ENCODE data around the gene OTOF.

DNA sequence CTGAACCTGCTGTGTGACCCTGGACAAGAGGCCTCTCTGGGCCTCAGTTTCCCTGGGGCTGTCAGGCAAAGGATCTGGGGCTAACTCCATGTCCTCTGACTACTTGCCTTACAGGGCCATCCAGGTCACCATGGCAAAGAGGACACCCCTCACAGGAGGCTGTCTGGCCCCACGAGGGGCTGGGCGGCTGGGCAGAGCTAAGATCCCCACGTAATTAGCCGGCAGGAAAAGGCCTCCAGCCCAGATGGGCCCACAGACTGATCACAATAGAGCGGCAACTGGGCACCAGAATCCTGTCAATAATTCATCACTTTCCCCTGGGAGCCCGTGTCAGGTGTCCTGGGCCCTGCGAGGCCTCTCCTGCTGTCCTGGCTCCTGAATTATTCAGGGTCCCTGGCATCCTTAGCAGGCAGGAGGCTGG, 44.8 kb upstream of the OTOF start:
- TF ChIP-seq ZFP1 (CRISPR knock-in tag; IDR thresholded peaks at IDR 0.05) (no peak), RFX1 (IDR thresholded peaks at IDR 0.05) (no peak), ZBTB7A (CRISPR knock-in tag; IDR thresholded peaks at IDR 0.05) (no peak), SMAD3 (CRISPR knock-in tag; IDR thresholded peaks at IDR 0.05) (no peak), POLR2A (IDR thresholded peaks at IDR 0.05; ENCODE audit: insufficient read depth in 1 of 2, low read depth in 2 of 2, low read length in 2 of 2) (no peak), CC2D1A (CRISPR knock-in tag; IDR thresholded peaks at IDR 0.05) (no peak), GABPA (IDR thresholded peaks at IDR 0.05; ENCODE audit: low read depth, low read length) (no peak), GABPA (CRISPR knock-in tag; IDR thresholded peaks at IDR 0.05; ENCODE audit: low read depth) (no peak), ETV6 (CRISPR knock-in tag; conservative IDR thresholded peaks at IDR 0.05) (no peak), ZNF354B (CRISPR knock-in tag; IDR thresholded peaks at IDR 0.05) (no peak), ATF3 (CRISPR knock-in tag; IDR thresholded peaks at IDR 0.05) (no peak), NFYB (CRISPR knock-in tag; IDR thresholded peaks at IDR 0.05) (no peak), HDAC1 (CRISPR knock-in tag; IDR thresholded peaks at IDR 0.05) (no peak)

Measured in HepG2 (cell line).